ENCODE data around the gene MIOX. TPM values are rescaled to one million over a fixed set of nuclear protein-coding genes. Genes with fewer than 3 reads are reported as not detected.

Gene MIOX
- total and polyA plus RNA-seq, 2 of the 13 experiments (the other 11 are each of a cell fraction or from before 2014, with no cell fraction given), result 1.5 to 2.9 TPM

GRCh38 chr22:50460938-50461337, 25.7 kb upstream of the MIOX start:
- WGBS (ENCODE audit: low lambda C conversion rate), result 98% methylated on average over 17 of the region's 17 CpGs
- no peaks in the 10 kb centered on the region for H3K27me3 ChIP-seq (ENCODE audit: control insufficient read depth in 1 of 2, insufficient read depth in 2 of 2, low read length in 2 of 2)
- ATAC-seq (no peak), FAIRE-seq (no peak), DNase-seq (ENCODE audit: low spot score) (no peak)
- in situ Hi-C loops (cut with HindIII; ENCODE audit: extremely low pct_ligation_motif_present, low pct_unique_long_range_greater_than_20kb), result no loop called here
- no peak overlapping the region for H3K27ac ChIP-seq (ENCODE audit: extremely low read length, insufficient read depth, low read length)
- H3K9me3 ChIP-seq (ENCODE audit: low read length), result no peaks in the 10 kb centered on the region
- POLR2A ChIA-PET, result no interaction called here
- no TSS peak for BruUV-seq (replicated peaks)
- no peak overlapping the region for H3K4me2 ChIP-seq (ENCODE audit: low read depth, low read length)
- H3K79me2 ChIP-seq (ENCODE audit: insufficient read depth, low read length), result no peaks in the 10 kb centered on the region
- no peak overlapping the region for H3K9ac ChIP-seq (ENCODE audit: insufficient read depth, low read depth, low read length)
- CTCF ChIA-PET (ENCODE audit: low intra/inter-chr PET ratio, low total read pairs), result no interaction called here
- TF ChIP-seq ZC3H4 (CRISPR knock-in tag; IDR thresholded peaks at IDR 0.05; ENCODE audit: borderline replicate concordance) (no peak), SP2 (CRISPR knock-in tag; IDR thresholded peaks at IDR 0.05) (no peak), ZNF546 (CRISPR knock-in tag; conservative IDR thresholded peaks at IDR 0.05) (no peak), SMARCE1 (IDR thresholded peaks at IDR 0.05; ENCODE audit: borderline replicate concordance) (no peak), ZNF343 (CRISPR knock-in tag; IDR thresholded peaks at IDR 0.05) (no peak), ZNF382 (CRISPR knock-in tag; IDR thresholded peaks at IDR 0.05; ENCODE audit: borderline replicate concordance) (no peak), ZNF609 (CRISPR knock-in tag; IDR thresholded peaks at IDR 0.05; ENCODE audit: borderline replicate concordance) (no peak), PAF1 (CRISPR knock-in tag; IDR thresholded peaks at IDR 0.05) (no peak), MXI1 (IDR thresholded peaks at IDR 0.05; ENCODE audit: borderline replicate concordance, low read depth, low read length) (no peak), ZNF570 (CRISPR knock-in tag; IDR thresholded peaks at IDR 0.05; ENCODE audit: borderline replicate concordance) (no peak)
- intact Hi-C loops (cut with micrococcal nuclease; ENCODE audit: unreplicated experiment), result no loop called here
- H4K20me1 ChIP-seq (ENCODE audit: insufficient read depth, low read length), result no peaks in the 10 kb centered on the region
- no peak overlapping the region for H2AFZ ChIP-seq (ENCODE audit: low read length)
- no peaks in the 10 kb centered on the region for H3K4me1 ChIP-seq (ENCODE audit: insufficient read depth, low read length)
- H3K4me3 ChIP-seq (replicated peaks in 1 of 3; ENCODE audit: insufficient read depth in 1 of 3, low read depth in 2 of 3, low read length in 3 of 3), result no peak overlapping the region
- H3K36me3 ChIP-seq (replicated peaks in 1 of 2; ENCODE audit: control insufficient read depth in 1 of 2, insufficient read depth in 2 of 2, low read length in 2 of 2), result peaks cover 34 to 63% of the 10 kb centered on the region in 2 experiments; a peak in 4 of 5 replicates
